ENCODE results near the gene TIMP1.

The TIMP1 gene

DNA sequence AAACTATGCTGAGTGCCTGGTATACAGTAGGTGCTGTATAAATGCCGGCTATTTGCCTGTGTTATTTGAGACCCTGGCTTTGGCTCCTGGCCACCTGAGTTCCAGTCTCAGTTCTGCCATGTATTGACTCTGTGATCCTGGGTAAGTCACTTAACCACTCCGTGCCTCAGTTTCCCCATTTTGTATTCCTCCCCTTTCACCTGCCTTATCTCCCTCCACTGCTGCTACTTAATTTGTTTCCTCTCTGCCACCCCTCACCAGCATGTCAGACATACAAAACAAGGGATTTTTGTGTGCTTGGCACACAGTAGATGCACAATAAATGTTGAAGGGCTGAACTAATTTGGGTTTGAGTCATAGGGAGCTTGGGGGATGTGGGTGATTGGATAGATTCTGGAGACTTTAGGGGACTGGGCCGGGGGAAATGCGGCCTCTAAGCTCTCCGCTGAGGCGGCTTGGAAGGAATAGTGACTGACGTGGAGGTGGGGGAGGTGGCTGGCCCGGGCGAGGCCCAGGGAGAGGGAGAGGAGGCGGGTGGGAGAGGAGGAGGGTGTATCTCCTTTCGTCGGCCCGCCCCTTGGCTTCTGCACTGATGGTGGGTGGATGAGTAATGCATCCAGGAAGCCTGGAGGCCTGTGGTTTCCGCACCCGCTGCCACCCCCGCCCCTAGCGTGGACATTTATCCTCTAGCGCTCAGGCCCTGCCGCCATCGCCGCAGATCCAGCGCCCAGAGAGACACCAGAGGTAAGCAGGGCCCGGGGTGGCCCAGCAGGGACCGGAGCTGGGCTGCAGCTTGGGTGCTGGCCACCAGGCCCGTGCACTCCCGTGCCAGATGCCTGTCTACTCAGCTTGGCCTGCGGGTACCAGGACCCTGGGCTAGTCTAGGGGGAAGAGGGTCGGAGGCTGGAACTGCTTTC is at the start of gene TIMP1:
TIMP1 (plus strand) TSS at position 706 of the 917 bp plus-strand sequence. CDS start 980 bp downstream, outside the sequence.
- FAIRE-seq, result no peak

DNA sequence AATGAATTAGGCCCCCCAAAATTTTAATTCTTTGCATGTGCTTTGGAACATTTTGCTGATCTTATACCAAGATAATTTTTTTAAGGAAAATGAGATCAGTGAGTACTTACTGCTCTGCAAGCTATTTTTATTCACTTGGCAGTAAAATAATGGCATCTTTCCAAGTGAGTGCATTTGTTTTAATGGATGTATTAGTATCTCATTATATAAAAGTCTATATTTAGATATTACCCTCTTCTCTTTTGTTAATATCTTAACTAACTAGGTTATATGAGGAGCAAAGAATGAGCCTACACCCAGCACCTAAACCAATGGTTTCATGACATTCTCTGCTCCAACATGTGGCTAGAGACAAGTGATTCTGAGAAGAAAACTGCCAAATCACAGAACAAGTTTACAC is 42.4 kb upstream of the TIMP1 start:
- FAIRE-seq, result no peak

DNA sequence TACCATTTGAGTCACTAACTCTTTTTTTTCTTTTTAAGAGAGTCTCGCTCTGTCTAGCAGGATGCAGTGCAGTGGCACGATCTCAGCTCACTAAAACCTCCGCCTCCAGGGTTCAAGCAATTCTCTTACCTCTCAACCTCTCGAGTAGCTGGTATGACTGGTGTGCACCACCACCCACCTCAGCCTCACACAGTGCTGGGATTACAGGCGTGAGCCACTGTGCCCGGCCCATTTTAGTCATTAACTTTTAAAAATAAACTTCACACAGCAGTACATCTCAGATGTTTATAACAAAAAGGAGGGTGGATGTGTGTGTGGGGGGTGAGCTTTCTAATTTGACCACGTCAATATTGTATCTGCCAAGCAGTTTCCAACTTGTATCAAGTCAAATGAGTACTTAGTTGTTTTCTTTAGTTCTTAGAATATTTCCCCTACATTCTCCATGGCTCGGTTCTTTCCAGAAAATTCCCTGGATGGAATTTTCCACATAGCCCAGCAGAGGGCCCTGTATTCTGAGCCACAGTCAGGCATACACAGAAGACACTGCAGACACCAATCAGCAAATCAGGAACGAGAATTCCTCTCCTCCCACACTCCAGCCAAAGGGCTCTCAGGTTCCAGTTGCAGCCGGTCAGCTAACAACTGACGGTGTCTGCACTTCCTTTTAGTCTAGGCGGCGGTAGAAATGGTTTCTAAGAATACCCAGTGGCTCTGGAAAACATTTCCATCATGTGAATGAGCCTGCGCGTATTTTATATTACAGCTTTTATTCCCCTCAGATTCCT is 41.3 kb upstream of the TIMP1 start:
- FAIRE-seq, result peak; percentile 93

DNA sequence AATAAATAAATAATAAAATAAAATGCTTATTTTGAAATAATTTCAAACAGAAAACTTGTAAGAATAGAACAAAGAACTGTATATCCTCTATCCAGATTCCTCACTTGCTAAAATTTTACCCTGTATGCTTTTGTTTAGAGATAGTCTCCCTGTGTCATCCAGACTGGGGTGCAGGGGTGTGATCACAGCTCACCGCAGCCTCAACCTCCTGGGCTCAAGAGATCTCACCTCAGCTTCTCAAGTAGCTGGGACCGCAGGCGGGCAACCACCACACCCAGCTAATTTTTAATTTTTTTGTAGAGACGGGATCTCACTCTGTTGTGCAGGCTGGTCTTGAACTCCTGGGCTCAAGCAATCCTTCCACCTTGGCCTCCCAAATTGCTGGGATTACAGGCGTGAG is 38.7 kb upstream of the TIMP1 start:
- no peak for FAIRE-seq

DNA sequence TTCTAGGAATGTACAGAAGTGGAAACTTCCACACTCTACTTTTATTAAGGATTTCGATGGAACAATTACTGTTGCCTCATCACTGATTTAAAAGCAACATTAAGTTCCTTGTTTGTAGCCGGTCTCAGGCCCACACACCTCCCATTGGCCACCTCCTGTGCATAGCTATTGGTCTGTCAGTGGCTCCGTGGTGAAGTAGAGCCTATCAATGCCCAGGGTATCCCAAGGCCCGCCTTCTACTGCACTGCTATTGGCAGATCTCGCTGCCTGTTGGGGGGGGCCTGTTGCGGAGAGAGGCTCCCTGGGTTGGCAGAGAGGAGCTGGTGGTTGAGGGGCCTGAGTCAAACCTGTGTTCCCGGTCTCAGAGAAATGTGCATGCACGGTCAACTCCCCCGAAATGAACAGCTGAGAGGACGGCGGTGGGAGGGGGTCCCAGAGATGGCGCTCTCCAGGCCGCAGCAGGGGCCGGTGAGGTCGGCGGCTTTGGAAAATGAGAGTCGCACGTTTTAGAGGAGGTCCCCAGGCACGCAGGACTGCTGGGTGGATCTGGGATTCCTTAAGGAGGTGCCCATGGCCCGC is 26.1 kb upstream of the TIMP1 start:
- FAIRE-seq, result peak; percentile 73

DNA sequence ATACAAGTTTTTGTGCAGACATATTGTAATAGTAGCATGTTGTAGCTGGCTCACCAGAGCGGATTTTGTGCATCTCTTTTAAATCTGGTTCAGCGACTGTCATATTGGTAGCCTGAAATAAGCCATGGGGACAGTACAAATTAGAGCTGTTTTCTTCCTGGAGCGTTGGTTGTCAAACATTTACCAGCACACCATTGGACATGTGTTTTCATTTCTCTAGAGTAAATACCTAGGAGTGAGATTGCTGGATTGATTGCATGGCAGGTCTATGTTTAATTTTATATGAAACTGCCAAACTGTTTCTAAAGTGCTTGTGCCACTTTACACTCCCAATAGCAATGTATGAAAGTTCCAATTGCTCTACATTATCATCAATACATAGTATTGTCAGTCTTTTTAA is 23.8 kb upstream of the TIMP1 start:
- no peak for FAIRE-seq

DNA sequence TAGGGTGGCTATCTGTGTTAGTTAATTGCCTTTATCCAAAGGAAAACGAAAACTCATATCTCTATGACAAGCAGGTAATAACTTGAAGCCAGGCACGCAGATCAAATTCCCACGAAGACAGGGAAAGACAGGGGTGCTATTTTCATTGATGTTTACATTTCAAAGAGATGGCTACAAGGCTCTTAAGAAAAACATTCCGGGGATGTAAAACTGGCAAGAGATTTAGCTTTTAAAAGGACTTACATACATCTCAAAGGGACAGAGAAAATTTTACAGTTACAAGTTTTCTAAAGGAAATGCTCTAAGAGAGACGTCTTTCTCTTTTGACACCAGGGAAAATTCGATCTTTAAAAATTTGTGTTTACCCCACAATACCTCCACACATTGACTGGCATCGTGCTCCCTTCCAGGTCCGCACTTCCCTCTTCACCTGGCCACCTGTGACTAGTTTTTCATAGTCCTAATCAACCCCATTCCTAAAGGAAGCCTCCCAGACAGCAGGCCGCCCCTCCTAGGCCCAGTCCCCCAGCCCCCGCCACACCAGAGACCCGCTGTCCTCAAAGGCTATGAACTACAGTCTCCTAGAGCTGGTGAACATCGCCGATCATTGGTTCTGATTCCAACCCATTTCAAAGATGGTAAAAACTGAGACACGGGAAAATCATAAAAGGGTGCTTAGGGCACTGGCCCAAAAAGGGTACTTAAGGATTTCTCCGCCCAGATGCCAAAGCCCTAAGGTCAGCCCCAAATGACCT is 21.9 kb upstream of the TIMP1 start:
- no peak for FAIRE-seq

DNA sequence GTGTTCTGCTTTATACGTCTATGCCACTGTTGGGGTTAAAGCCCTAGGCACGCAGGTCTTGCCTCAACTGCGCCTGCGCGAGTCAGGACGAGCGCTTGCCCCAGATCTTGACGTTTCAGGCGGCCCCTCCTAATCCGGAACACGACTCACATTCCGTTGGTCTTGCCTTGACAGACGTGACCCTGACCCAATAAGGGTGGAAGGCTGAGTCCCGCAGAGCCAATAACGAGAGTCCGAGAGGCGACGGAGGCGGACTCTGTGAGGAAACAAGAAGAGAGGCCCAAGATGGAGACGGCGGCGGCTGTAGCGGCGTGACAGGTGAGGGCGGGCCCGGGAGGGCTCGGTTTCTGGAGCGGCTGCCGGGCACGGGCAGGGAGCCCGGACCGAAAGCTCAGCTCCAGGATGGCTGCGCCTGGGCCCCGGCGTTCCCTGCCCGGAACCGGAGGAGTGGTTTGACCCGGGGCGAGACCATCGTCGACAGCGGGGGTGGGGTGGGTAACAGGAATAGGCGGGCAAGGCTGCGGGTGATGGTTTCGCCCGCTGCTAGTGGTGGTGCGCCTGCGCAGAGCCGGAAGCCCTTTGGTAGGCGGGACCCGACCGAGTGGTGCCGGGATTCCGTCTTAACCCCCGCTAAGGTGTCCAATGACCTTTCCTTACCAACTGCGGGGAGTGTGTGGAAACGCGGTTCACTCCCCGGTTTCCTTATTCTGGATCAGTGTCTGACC is 21.1 kb upstream of the TIMP1 start, which contains the start of gene ARAF:
ARAF (plus strand) TSS at position 272 of the 725 bp plus-strand sequence. CDS start 1,763 bp downstream, outside the sequence.
- peak; percentile 55 for FAIRE-seq

DNA sequence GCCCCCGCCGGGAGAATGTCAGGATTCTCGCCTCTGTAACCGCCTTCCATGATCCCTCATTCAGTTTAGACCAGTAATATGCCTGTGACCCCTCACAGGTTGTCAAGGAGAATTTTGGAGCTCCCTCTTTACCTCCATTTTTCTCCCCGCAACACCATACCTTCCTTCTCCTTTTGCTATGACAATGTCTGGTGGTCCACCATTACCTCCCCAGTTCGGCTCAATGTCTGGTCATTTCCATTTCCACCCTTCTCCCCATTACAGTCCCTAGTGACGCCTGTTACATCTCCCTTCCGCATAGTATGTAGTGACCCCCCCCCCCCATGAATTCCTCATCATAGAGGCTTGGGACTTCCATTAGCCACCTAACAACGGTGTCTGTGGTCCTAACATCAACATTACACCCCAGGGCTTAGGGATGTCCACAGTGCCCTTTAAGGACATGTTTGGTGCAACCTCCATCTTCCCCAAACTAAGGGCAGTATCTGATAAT is 20.5 kb upstream of the TIMP1 start:
- no peak for FAIRE-seq

DNA sequence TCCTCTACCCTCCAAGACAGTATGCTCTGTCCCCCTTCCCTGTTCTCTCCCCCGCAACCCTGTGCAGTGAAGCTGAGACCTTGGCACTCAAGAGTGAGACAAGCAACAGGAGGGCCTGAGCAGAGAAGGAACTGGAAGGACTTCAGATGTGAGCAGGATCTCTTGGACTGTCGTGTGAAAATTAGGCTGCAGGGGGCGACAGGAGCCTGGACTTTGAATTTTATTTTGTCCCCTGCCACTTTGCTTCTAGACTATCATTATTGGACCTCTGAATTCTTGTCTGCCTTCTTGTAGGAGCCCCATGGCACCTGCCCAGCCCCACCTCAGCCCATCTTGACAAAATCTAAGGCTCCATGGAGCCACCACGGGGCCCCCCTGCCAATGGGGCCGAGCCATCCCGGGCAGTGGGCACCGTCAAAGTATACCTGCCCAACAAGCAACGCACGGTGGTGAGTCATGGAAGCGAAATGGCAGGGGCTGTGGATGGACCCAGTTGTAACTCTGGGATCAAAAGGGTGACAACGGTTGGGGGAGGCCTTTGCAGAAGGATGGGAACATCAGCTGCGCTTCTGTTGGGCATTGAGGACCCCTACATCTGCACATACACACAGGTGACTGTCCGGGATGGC is 19.5 kb upstream of the TIMP1 start:
- no peak for FAIRE-seq

DNA sequence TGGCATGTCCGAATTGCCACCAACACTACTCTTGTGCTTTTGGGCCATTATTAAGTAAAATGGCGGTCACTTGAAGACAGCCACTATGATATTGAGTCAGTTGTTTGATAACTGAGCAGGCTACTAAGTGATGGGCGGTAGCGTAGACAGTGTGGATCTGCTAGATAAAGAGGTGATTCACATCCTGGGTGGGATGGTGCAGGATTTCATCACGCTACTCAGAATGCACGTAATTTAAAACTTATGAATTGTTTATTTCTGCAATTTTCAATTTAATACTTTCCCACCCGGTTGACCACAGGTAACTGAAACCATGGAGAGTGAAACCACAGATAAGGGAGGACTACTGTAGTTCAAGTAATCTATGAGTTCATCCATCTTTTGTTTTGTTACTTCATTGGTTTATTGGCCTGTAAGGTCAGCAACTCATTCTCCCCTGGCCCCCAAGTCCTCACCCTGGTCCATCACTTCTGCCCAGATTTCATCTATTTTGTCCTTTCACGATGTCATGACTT is 18.4 kb upstream of the TIMP1 start:
- no peak for FAIRE-seq

DNA sequence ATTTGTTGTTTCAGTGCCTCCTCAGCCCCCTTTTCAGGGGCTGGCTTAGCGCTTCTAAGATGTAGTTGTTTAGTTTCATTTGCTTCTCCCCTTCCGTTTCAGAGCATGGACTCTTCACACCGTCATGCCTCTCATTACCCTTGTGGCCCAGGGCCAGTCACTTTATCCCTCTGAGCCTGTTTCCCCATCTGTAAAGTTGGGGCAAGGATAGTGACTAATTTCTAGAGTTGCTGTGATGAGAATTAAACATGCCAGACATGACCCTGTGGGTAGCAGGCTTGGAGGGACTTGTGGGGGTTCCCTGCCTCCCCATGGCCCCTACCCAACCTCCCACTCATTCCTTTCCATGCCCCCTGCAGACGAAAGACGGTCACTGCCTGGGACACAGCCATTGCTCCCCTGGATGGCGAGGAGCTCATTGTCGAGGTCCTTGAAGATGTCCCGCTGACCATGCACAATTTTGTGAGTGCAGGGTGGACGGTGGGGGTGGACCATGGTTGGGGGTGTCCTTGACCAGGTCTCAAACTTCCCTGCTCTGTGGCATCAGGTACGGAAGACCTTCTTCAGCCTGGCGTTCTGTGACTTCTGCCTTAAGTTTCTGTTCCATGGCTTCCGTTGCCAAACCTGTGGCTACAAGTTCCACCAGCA is 17.7 kb upstream of the TIMP1 start:
- no peak for FAIRE-seq

DNA sequence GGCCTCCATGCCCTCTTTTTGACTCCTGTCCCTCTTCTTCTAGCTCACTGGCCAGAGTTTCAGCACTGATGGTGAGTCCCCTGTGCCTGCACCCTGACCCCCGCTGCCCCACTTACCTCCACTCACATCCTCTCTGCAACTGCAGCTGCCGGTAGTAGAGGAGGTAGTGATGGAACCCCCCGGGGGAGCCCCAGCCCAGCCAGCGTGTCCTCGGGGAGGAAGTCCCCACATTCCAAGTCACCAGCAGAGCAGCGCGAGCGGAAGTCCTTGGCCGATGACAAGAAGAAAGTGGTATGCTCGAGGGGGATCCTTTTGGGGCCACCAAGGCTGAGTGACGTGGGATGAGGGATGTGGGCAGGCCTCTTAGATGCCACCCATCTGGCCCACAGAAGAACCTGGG is 15.4 kb upstream of the TIMP1 start:
- FAIRE-seq, result no peak

DNA sequence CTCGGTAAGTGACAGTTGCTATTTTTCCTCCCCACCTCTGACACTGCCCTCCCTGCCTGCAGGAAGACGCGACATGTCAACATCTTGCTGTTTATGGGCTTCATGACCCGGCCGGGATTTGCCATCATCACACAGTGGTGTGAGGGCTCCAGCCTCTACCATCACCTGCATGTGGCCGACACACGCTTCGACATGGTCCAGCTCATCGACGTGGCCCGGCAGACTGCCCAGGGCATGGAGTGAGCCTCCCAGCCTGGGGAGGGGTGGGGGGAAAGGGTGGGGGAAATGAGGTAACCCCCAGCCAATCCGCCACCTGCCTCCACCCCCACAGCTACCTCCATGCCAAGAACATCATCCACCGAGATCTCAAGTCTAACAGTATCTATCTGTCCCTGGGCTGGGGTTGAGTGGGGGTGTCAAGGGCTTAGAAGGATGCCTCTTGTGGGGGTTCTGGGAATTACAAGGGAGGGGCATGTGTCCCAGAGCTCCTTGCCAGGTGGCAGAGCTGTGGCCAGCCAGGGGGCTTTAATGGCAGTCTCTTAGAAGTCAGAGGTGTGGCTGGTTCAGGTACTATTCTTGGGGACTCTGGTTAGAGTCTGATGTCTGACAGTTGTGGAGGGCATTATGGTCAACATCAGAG is 13.5 kb upstream of the TIMP1 start:
- FAIRE-seq, result no peak

DNA sequence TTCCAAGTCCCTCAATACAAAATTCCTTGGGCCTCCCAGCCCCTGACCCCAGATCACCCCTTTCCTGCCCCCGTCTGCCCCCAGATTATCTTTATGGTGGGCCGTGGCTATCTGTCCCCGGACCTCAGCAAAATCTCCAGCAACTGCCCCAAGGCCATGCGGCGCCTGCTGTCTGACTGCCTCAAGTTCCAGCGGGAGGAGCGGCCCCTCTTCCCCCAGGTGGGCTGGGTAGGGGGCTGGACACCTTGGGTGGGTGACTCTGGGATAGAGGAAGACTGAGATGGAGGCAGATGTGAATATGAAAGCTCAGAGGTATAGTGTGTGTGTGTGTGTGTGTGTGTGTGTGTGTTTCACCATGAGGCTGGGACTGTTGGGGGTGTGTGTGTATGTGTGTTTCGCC is 11.4 kb upstream of the TIMP1 start:
- FAIRE-seq, result no peak

DNA sequence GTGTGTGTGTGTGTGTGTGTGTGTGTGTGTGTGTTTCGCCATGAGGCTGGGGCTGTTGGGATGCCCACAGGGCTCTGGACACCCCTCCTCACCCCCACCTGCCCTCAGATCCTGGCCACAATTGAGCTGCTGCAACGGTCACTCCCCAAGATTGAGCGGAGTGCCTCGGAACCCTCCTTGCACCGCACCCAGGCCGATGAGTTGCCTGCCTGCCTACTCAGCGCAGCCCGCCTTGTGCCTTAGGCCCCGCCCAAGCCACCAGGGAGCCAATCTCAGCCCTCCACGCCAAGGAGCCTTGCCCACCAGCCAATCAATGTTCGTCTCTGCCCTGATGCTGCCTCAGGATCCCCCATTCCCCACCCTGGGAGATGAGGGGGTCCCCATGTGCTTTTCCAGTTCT is 11.0 kb upstream of the TIMP1 start:
- no peak for FAIRE-seq

DNA sequence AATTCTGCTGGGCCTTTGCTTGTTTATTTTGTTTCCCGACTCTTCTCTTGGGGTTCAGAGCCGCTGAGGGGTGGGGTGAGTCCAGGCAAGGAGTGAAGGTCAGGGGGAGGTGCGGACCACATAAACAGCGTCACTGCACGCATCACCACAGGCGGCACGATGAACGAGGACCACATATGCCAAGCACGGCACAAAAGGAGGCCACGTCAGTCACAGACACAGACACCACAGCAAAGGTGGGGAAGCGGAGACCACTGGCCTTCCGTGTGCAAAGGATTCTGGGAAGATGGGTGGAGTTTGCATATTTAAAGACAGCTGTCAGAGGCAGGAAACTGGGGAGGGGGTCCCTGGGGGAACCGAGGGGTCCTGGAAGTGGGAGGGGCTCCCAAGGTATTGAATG is 10.3 kb upstream of the TIMP1 start:
- FAIRE-seq, result no peak

DNA sequence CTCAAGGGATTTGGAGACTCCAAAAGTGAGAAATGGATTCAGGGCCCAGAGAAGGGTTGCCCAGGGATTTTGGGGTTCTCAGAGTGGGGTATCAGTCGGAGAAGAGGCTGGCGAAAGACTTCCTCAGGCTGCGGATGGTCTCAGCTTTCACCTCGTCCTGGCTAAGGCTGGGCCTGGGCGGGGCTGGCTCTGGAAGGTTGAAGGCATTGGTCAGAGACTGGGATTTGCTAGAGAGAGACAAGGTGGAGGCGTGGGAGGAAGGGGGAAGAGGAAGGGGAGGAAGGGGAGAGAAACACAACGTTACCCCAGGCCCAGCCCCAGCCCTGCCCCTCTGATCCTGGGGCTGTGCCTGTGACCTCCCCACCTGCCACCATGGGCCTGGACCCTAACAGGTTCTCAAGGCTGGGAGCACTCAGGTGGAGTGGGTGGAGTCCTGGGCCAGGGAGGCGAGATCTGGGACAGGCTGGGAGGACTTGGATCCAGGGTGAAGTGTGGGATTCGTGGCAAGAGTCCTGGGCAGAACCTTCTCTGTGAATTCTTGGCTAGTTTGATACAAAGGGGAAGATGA is 9.4 kb upstream of the TIMP1 start:
- no peak for FAIRE-seq

DNA sequence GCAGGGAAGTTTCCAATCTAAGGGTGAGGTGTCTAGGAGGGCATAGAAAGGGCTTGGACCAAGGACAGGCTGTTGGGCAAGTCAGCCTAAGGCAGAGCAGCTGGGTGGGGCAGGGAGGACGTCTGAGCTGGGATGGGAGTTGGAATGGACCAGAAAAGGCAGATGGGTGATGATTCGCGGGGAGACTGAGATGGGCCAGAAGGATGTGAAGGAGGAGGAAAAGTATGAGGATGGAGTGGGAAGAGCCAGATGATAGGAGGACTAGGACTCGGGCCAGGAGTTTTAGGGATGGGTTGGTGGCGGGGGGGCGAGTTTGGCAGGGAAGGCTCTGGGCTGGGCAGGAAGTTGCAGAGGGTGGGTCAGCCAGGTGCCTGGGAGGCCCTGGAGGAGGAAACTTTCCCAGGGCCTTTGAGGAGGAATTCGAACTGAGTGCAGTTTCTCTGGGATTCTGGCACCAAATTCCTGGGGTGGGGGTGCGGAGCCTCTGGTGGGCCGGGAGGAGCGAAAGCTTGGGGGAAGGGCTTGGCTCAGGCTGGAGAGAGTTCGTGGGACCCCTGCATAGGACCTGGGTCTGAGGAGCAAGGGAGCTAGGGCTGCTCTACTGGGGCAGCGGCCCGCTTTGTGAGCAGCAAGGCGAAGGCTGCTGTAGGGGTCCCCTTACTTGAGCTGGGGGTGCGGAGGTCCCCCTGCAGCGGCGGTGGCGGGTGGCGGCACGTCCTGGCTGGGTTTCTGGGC is 8.7 kb upstream of the TIMP1 start:
- no peak for FAIRE-seq
